ENCODE data around the gene TACC2.
"Not testable (repeated sequence)": the region's sequence is repeated elsewhere in the genome, so short reads cannot be mapped to it uniquely, and the experiment has no call there.

Gene TACC2

DNA sequence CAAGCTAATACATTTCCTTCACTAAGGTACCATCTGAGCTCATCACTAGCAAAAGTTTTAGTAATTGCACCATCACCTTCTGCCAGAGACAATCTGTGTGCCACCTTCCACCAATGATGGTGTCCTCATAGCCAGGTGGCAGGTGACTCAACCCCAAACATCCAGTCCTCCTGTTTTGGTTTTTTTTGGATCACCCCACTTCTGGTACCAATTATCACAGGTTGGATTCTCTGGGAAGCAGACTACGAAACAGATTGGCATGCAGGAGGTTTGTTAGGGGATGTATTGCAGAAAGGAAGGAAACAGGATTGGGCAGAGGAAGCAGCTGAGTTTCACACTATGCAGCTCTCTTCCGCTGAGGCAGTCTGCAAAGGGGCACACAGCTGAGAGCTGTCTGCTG lies 4.5 kb upstream of the TACC2 start:
- DNase-seq = no peak

DNA sequence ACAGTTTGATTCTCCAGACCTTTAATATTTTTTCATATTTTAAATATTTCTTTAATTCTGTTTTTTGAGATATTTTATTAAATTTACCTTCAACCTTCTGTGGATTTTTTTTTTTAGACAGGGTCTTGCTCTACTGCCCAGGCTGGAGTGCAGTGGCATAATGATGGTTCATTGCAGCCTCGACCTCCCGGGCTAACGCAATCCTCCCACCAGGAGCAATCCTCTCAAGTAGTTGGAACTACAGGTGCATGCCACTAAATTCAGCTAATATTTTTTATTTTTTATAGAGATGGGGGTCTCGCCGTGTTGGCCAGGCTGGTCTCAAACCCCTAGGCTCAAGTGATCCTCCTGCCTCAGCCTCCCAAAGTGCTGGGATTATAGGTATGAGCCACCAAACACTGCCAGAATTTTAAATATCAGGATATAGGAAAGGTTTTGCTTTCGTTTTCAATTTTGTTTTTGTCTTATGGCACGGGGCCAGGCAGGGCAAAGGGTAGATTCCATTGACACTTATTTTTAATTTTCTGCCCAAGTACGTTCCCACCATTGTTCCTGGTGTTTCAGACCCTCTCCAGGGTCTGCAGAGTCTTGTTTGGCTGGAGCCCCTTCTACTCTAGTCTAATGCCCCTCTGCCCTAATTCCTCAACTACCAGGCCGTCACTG lies 1.2 kb downstream of the TACC2 start:
- no peak for DNase-seq

DNA sequence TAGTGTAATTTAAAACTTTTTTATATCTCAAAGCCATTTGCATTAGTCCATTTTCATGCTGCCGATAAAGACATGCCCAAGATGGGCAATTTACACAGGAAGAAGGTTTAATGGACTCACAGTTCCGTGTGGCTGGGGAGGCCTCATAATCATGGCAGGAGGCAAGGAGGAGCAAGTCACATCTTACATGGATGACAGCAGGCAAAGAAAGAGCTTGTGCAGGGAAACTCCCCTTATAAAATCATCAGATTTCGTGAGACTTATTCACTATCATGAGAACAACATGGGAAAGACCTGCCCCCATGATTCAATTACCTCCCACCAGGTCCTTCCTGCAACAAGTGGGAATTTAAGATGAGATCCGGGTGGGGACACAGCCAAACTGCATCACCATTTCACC lies 2.8 kb downstream of the TACC2 start:
- DNase-seq = not testable (repeated sequence)

DNA sequence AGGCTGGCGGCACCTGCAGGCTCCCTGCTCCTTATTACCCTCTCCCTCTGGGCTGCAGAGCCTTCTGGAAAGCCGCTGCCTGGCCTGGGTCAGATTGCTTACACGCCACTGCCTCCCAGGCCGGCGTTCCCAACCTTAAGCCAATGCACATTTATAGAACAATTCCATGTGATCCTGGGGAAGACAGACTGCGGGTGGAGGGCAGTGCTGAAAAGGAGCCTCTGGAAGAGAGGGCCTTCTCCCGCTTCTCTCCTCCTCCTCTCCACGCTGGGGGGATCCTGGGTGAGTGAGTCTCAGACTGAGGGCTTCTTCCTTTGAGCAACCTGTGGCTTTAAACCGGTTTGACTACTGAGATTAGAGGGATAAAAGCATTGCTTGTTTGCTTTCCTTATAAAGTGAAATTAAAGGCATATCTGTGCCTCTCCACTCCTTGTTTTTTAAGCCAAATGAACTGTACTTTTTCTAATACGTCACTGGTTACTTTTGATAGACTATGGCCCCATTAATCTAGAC lies 5.5 kb downstream of the TACC2 start:
- no peak for DNase-seq

DNA sequence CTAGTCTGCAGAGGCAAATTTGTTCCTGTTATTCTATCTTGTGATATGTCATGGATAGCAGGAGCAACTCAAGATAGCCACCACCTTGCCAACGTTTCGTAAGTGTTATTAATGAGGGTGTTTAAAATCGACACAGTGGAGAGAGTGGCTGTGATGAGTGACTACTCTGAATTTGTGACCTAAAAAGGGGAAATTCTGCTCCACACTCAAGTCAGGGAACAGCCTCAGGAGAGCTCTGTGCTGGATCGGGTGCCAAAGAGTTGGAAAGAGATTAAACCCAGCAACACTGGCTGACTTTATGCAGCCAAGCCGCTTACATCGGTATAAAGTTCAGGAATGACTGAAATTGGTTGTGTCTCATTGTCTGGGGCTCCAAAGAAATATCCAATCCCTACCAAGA lies 9.5 kb downstream of the TACC2 start:
- DNase-seq = no peak

DNA sequence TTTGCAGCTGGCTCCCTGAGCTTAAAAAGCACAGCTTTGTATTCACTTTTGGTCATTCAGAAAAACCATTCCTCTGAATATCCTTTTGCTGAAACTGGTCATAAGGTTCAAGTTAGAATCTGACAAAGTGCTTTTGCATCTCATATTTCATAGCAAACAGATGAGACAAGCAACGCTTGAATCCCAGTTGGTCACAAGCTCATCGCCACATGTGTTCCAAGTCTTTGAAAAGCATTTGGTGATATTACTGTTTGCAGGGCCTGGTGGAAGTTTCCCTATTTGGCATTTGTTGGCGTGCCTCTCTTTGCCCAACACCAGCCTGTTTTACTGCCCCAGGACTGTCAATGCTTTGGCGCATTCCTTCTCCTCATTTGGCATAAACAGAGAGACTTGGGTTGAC lies 10.3 kb downstream of the TACC2 start:
- DNase-seq = no peak

DNA sequence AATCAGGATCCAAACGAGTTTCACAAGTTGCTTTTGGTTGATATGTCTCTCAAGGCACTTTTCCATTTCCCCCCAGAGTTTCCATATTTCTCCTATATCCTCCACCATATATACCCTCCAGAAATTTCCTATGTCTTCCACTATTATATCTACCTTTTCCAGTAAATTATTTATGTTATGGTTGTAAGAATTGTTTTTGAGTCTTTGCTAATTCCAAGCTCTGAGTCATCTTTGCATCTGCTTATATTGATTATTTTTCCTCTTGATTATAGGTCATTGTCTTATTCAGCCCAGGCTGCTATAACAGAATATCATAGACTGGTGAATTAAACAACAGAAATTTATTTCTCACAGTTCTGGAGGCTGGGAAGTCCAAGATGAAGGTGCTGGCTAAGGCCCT lies 12.7 kb downstream of the TACC2 start:
- no peak for DNase-seq

DNA sequence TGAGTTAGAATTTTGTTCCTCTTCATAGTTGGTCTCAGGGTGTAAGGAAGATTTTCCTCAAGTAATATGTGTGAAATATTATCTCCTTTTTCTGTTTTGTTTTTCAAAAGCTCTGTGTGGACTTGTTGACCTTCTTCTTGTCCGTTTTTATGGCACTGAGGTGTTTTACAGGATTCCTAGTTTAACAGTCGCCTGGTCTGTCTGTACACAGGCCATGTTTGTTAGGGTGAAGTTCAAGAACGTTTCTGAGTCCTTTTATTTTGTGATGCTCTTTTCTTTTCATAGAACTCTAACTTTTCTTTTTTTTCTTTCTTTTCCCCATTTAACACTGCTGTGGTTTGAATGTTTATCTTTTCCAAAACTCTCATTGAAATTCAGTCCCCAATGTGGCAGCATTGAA lies 18.5 kb downstream of the TACC2 start:
- DNase-seq = no peak

DNA sequence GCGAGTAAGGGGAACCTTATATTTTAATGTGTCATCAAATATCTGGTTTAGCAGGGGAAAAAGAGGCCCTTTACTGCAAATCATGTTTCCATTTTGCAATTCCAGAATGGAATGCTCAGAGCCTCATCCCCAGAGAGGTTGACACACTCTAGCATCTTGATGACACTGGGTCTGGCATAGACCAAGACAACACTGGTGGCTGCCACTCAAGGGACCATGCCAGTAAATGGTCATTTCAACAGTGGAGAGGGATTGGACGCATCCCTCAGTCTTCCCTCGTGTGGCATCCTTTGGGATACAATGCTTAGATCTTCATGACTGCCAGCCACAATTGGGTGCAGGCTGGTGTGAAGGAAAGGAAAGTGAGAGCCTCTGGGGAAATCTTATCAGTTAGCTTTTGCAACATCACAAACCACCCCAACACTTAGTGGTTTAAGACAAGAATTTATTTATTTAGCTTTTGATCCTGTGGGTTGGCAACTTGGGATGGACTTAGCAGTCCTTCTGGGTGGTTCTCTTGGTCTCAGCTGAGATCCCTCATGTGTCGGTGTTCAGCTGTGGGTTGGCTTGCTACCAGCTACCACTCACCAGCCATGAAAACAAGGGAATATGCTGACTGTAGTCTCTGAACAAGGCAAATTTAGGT lies 21.6 kb downstream of the TACC2 start:
- no peak for DNase-seq

DNA sequence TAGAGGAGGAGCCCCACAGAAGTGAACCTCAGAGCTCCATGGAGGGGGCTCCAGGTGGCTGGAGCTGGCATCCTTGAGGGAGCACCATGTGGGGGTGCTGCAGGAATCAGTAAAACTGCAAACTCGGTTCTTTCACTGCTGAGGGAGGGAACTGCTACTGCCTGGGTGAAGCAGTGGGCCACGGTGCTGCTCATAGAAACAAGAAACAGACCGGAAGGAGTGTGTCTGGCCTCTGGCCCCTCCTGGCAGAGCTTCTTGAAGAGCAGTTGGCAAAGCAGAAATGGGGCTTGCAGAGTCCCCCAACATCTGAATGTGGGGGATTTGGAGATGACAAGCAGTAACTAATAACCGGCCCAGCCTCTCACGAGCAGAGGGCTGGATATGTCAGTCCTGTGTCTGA lies 23.8 kb downstream of the TACC2 start:
- no peak for DNase-seq

DNA sequence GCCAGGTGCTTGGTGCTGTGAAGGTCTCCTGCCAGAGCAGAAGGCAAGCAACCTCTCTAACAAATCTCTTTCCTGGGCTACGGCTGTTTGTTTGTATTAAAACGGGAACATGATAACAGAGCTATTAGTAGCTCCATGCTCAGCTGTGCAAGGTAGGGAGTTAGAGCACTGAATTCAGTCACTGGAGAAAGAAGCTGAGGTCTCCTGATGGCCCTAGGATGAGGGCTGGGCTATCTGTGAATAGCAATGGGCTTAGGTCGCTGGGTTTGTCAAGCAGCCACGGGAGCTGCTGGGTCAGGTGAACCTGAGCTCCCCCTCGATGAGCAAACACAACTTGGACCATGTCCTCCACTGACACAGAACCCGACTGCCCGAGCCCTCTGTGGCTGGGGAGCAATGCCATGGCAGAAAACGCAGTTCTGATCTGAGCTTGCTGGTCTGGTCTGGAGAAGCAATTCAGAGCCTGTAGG lies 24.4 kb downstream of the TACC2 start:
- DNase-seq = no peak

DNA sequence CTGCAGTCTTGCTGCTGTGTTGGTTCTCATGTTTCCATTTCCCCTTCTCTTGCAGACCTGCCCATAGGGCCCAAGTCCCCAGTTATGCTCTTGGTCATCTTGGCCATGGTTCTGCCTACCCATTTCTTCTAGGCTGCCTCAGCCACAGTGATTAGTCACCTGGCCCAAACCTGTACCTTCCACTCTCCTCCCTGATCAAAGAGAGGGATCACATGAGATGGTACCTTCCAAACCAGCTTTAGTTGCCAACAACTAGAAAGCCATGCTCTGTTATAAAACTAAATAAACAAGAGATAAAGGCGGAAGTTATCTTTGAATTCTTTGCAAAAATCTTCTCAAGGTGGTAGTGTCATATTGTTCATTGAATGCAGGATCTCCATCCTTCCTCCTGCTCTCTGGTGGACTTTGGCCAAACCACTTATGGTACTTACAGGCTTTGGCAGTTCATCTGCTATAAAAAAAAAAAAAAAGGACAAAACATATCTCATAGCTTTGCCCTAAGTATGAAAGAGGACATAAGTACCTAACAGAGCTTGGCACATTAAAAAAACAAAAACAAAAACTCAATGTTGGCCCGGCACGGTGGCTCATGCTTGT lies 25.8 kb downstream of the TACC2 start:
- no peak for DNase-seq

DNA sequence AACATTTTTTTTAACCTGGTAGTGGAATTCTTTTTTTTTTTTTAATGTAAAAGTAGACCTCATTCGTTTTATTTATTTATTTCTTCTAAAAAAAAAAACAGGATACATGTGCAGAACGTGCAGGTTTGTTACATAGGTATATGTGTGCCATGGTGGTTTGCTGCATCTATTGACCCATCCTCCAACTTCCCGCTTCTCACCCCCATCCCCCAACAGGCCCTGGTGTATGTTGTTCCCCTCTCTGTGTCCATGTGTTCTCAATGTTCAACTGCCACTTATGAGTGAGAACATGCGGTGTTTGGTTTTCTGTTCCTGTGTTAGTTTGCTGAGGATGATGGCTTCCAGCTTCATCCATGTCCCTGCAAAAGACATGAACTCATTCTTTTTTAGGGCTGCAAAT lies 29.0 kb downstream of the TACC2 start:
- DNase-seq = not testable (repeated sequence)

DNA sequence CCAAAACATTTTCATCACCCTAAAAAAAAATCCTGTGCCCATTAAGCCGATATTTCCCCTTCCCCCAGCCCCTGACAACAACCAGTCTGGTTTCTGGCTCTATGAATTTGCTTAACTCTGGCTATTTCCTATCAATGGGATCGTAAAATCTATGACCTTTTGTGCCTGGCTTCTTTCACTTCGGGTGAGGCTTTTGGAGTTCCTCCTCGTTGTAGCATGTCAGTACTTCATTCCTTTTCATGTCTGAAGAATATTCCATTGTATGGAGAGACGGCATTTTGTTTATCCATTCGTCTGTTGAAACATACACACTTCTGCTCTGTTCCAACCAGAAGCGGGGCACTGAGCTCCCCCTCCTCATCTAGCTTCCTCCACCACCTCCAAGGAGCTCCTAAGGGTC lies 29.5 kb downstream of the TACC2 start:
- no peak for DNase-seq

DNA sequence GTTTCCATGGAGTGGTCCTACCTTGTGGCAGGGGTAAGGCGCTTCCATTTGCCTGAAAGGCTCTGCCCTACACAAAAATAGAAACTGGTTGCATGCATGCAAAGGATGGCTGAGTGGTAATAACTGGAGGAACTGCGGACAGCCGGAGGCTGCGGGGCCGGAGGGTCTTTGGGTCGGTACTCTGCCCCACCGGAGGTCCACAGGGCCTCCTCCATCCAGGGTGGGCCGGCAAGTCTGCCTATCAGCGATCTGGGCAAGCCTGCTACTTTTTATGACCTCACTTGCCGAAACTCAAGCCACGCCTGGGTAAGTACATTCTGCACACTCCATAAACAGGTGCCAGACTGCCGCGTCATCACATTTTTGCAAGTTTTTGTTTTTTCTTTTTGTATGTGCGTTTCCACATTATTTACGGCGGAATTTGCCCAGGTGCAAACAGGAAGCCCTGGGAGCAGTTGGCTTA lies 30.0 kb downstream of the TACC2 start:
- DNase-seq = no peak

DNA sequence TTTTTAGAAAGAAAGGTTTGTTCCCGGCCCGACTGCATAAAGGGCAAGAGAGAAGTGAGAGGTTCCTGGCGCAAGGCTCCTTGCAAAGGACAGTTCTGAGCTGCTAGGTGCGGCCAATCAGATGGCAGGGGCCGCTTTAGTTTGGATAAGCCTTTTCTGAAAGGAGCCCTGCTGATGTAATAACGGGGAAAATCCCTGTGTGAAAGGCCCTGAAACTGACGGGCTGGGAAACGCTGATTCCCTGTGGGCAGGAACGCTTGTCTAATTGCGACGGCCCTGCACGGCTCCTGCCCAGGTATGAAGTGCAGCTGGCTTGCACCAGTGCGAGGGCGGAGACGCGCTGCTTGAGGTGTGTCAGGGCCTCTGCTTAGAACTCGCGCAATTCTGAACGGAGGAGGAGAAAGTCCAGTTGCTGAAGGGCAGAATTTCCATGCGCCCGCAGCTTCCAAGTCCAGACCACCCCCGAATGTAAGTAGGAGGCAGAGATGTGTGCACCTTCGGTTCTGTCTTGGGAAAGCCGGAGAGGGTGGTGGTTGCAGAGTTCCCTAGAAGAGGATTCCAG lies 30.5 kb downstream of the TACC2 start:
- DNase-seq = peak in 1 of 2 experiments; percentile 19

DNA sequence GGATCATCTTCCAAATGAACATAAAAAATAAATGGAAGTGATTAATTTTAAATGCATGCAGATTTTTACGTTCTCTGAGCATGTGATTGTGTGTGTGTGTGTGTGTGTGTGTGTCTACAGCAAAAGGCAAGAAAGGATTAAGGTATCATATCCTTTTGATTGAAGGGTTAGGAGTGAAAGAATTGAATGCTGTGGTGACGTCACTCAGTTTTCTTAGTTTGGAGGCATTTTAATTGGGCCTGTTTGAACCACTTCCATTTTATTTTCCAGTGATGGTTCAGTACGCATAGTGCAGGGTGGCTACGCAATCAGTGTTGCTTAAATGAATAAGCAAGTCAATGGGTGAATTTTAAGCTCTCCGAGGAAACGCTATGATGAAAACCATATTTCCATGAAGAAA lies 31.3 kb downstream of the TACC2 start:
- no peak for DNase-seq

DNA sequence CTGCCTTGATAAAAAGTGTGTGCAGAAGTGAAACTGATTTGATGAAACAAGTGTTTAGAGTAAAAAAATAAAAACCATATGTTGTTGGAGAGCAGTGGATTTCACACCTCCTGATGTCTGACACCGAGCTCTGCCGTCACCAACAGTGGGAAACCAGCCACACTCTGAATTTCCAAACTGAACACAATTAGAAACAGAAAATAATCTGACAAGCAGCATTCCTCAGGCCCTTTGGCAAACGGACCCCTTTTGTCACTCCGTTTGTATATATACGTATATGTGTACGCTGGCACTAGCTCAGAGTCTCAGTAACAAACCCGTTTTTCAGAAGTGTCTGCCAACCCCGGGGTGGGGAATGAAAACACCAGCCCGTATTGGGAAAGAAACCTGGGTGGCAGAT lies 32.4 kb downstream of the TACC2 start:
- DNase-seq = no peak

DNA sequence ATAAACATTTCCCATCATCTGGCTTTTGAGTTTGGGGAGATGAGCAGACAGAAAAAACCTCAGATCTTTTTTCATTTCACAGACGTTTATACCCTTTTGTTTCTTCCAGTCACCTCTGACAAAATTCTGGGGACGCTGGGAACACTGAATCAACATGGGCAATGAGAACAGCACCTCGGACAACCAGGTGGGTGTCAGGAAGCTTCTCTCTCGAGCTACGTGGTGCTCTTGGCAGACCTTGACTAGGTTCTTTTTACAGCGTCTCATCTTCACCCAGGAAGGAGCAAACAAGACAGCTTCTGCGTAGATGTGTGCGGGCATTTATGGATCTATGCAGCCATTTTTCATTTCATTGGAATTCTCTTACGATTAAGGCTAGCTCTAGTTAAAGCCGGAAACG lies 32.9 kb downstream of the TACC2 start:
- no peak for DNase-seq

DNA sequence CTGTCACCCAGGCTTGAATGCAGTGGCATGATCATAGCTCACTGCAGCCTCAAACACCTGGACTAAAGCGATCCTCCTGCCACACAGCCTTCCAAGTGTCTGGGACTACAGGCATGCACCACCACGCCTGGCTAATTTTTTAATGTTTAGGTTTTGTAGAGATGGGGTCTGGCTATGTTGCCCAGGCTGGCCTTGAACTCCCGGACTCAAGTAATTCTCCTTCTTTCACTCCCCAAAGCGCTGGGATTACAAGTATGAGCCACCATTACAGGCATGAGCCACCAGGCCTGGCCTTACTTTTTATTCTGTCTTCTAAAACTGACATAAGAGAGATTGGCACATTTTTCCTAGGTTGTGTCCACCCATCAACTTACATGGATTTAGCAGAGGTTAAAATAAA lies 33.3 kb downstream of the TACC2 start:
- DNase-seq = no peak

DNA sequence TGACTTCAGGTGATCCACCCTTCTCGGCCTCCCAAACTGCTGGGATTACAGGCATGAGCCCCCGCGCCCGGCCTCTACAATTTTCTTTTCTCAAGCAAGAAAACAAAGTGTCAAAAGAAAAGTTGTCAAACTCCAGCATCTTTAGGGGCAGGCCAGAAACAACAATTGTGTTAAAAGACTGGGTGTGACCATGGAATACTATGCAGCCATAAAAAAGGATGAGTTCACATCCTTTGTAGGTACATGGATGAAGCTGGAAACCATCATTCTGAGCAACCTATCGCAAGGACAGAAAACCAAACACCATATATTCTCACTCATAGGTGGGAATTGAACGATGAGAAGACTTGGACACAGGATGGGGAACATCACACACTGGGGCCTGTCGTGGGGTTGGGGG lies 34.3 kb downstream of the TACC2 start:
- not testable (repeated sequence) for DNase-seq

DNA sequence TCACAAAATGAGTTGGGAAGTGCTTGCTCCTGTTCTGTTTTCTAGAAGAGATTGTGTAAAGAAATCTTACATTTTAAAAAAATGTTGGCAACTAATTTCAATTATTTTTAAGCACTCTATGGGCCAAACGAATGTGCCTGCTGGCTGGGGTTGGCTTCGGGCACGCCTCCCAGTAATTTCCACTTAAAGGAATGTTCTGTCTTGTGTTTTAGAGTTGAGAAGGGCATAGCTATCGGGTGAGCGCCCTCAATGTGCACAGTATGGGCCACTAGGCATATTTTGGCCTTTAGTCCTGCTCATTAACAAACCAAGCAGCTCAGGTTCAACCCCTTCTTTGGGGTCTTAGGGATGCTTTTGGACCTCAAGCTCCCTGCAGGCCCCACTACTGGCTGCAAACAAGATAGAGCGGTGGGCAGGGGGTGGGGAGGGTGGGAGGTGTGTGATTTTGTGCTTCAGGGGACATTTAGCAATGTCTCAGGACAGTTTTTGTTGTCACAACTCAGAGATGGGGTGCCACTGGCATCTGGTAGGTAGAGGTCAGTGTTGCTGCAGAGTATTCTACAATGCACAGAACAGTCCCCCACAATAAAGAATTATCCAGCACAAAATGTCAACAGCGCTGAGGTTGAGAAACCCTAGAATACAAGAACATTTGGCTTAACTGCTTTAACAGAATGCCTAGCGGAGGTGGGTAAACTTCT lies 40.7 kb downstream of the TACC2 start:
- DNase-seq = no peak

DNA sequence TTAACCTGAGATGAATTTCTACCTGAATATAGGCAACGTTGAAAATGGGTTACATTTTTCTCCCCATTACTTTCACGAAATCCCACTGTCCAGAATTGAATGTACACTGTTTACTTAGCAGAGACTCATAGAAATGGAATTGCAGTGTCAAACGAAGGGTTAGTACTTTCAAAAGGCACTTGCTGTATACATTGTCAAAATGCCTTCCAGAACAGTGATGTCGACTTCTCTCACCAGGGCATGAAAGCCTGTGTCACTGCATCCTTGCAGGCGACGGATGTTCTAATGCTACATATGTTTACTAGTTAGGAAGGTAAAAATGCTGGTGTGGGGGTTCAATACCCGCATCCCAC lies 41.2 kb downstream of the TACC2 start:
- DNase-seq = no peak
